SJCRH30 (cell line): ENCODE results near the gene DIP2A. TPM values are rescaled to one million over a fixed set of nuclear protein-coding genes. Genes with fewer than 3 reads are reported as not detected.
"Not testable (repeated sequence)": the region's sequence is repeated elsewhere in the genome, so short reads cannot be mapped to it uniquely, and the experiment has no call there.

Source experiments
- DNase-seq, 2 experiments: peaks; one replicate each; pipeline ENCODE4 v3.0.0-alpha.2; 2015 to 2020
- H3K27ac ChIP-seq: fragments of 250-450 bp; sonication (Bioruptor Pico); 2 replicates; pipeline ENCODE4 v1.5.1; 2020; ENCODE audit warnings: mild to moderate bottlenecking, moderate library complexity
- H3K27me3 ChIP-seq: fragments of 250-450 bp; sonication (Bioruptor Pico); 2 replicates; pipeline ENCODE4 v1.5.1; 2020; ENCODE audit warnings: mild to moderate bottlenecking, moderate library complexity
- H3K36me3 ChIP-seq: fragments of 250-450 bp; sonication (Bioruptor Pico); 2 replicates; pipeline ENCODE4 v1.5.1; 2020; ENCODE audit warnings: mild to moderate bottlenecking, moderate library complexity
- H3K4me1 ChIP-seq: fragments of 250-450 bp; sonication (Bioruptor Pico); 2 replicates; pipeline ENCODE4 v1.5.1; 2020; ENCODE audit warnings: mild to moderate bottlenecking, moderate library complexity
- H3K4me3 ChIP-seq: fragments of 250-450 bp; sonication (Bioruptor Pico); 2 replicates; pipeline ENCODE4 v1.5.1; 2020; ENCODE audit warnings: mild to moderate bottlenecking, moderate library complexity
- H3K9me3 ChIP-seq: fragments of 250-450 bp; sonication (Bioruptor Pico); replicated peaks from 2 replicates; pipeline ENCODE4 v1.5.1; 2020; ENCODE audit warnings: mild to moderate bottlenecking, moderate library complexity
- total RNA-seq: library from RNA; depleted of rRNA; stranded (reverse); fragments of >200 nt; shearing (Covaris generic); gene quantifications from 2 replicates; pipeline ENCODE4 v1.2.3, GENCODE V29; 2014

The DIP2A gene
- total RNA-seq, 1 experiment from 2014 or later = 27.0 TPM

GRCh38 chr21:46567348-46567747 is 108.7 kb downstream of the DIP2A start:
- peaks cover 20% of the 10 kb centered on the region for H3K36me3 ChIP-seq

GRCh38 chr21:46568562-46568961 is 109.9 kb downstream of the DIP2A start:
- Histone ChIP-seq H3K9me3 (no peaks in the 10 kb centered on the region), H3K27ac (no peak overlapping the region), H3K36me3 (peaks cover 23% of the 10 kb centered on the region), H3K4me3 (no peak overlapping the region), H3K27me3 (no peaks in the 10 kb centered on the region), H3K4me1 (no peaks in the 10 kb centered on the region)
- DNase-seq = no peak

More at GRCh38 chr21:46567348-46567747, 108.7 kb downstream of the DIP2A start:
- no peaks in the 10 kb centered on the region for H3K4me1 ChIP-seq
- no peak overlapping the region for H3K27ac ChIP-seq
- H3K4me3 ChIP-seq = no peak overlapping the region
- no peaks in the 10 kb centered on the region for H3K27me3 ChIP-seq
- DNase-seq = no peak
- H3K9me3 ChIP-seq = no peaks in the 10 kb centered on the region

DNA sequence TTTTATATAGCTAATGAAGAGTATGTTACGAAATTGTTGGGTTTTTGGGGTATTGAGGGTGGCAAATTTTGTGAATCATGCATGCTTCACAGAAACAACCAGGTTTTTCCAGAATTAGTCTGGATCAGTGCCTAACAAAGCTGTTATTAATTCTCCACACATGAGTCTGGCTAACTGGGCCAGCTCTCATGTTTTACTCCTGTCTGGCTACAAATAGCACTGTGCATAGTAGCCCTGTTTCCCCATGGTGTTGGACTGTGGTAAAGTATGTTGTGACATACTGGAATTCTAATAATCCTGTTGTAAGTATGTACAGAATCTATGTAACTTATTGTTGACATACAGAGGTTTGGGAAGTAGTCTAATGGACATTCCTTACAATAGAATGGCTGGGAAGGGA is 110.4 kb downstream of the DIP2A start:
- H3K27me3 ChIP-seq = no peaks in the 10 kb centered on the region
- H3K27ac ChIP-seq = no peak overlapping the region
- no peak overlapping the region for H3K4me3 ChIP-seq
- H3K4me1 ChIP-seq = no peaks in the 10 kb centered on the region
- peaks cover 20% of the 10 kb centered on the region for H3K36me3 ChIP-seq
- H3K9me3 ChIP-seq = no peaks in the 10 kb centered on the region
- no peak for DNase-seq

DNA sequence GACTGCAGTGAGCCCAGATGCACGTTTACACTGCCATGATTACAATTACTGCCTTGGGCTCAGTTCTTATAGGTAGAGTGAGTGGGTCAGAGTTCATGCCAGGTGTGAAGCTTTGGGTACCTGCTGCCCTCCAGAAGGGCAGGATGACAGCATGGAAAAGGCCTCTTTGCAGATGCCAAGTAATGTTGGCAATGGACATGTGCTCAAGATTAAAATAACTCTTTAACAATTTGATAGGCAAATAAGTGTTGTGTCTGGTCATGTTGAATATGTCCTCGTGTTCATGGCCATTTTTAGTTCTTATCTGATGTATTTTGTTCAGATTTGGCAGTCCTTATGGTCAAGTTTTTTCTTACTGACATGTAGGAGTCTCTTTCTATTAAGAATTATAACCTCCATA is 111.4 kb downstream of the DIP2A start:
- DNase-seq = no peak
- peaks cover 20% of the 10 kb centered on the region for H3K36me3 ChIP-seq
- H3K27me3 ChIP-seq = no peaks in the 10 kb centered on the region

DNA sequence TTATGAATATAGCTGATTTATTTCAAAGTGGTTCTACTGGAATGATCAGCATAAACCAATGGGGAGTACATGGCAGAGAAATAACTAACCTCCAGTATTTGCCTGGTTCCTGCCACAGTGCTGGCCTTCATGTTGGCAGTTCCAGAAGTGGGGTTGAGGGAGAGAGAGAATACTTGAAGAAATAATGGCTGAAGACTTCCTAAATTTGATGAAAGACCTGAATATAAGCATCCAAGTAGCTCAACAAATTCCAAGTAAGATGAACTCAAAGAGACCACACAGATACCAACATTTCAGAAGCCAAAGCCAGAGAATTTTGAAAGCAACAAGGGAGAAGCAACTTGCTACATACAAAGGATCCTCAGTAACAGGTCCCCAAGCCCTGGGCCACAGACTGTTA is 111.9 kb downstream of the DIP2A start:
- no peak overlapping the region for H3K27ac ChIP-seq
- DNase-seq = no peak
- no peaks in the 10 kb centered on the region for H3K9me3 ChIP-seq
- H3K36me3 ChIP-seq = peaks cover 20% of the 10 kb centered on the region
- no peaks in the 10 kb centered on the region for H3K27me3 ChIP-seq
- no peak overlapping the region for H3K4me3 ChIP-seq
- H3K4me1 ChIP-seq = no peaks in the 10 kb centered on the region

More for the DNA sequence above, 111.4 kb downstream of the DIP2A start:
- H3K9me3 ChIP-seq = no peaks in the 10 kb centered on the region
- H3K4me3 ChIP-seq = no peak overlapping the region
- no peaks in the 10 kb centered on the region for H3K4me1 ChIP-seq
- no peak overlapping the region for H3K27ac ChIP-seq

DNA sequence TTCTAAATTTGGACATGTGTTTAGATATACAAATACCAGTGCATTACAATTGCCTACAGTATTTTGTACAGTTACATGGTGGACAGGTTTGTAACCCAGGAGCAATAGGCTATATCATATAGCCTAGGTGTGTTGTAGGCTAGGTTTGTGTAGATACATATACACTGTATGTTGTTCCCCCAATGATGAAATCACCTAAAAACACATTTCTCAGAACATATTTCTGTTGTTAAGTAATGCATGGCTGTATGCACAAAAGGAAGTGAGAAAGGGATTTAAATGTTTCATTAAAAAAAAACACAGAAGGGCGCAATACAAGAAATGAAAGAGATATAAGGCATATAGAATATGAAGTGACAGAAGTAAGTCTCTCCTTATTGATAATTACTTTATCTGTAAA is 114.2 kb downstream of the DIP2A start:
- H3K27ac ChIP-seq = no peak overlapping the region
- no peaks in the 10 kb centered on the region for H3K9me3 ChIP-seq
- H3K27me3 ChIP-seq = no peaks in the 10 kb centered on the region
- peaks cover 12% of the 10 kb centered on the region for H3K36me3 ChIP-seq
- H3K4me1 ChIP-seq = no peaks in the 10 kb centered on the region
- no peak overlapping the region for H3K4me3 ChIP-seq
- no peak for DNase-seq

GRCh38 chr21:46577786-46578185 is 119.1 kb downstream of the DIP2A start:
- not testable (repeated sequence) for H3K27ac ChIP-seq, H3K27me3 ChIP-seq, H3K9me3 ChIP-seq, H3K4me1 ChIP-seq, H3K36me3 ChIP-seq, H3K4me3 ChIP-seq, DNase-seq

GRCh38 chr21:46579394-46579793 is 120.7 kb downstream of the DIP2A start:
- H3K4me1 ChIP-seq, H3K27me3 ChIP-seq, H3K36me3 ChIP-seq, H3K4me3 ChIP-seq, H3K27ac ChIP-seq, DNase-seq, H3K9me3 ChIP-seq: not testable (repeated sequence)

- no peak overlapping the region for H3K4me3 ChIP-seq
- H3K9me3 ChIP-seq = no peaks in the 10 kb centered on the region; the same call in none of the 2 replicates
- no peak overlapping the region for H3K27ac ChIP-seq
- DNase-seq = no peak
- no peaks in the 10 kb centered on the region for H3K36me3 ChIP-seq
- H3K27me3 ChIP-seq = no peaks in the 10 kb centered on the region
- peaks cover 11% of the 10 kb centered on the region; the same call in 1 of the 2 replicates for H3K4me1 ChIP-seq
Measured at GRCh38 chr21:46581780-46582307, 123.2 kb downstream of the DIP2A start.

DNA sequence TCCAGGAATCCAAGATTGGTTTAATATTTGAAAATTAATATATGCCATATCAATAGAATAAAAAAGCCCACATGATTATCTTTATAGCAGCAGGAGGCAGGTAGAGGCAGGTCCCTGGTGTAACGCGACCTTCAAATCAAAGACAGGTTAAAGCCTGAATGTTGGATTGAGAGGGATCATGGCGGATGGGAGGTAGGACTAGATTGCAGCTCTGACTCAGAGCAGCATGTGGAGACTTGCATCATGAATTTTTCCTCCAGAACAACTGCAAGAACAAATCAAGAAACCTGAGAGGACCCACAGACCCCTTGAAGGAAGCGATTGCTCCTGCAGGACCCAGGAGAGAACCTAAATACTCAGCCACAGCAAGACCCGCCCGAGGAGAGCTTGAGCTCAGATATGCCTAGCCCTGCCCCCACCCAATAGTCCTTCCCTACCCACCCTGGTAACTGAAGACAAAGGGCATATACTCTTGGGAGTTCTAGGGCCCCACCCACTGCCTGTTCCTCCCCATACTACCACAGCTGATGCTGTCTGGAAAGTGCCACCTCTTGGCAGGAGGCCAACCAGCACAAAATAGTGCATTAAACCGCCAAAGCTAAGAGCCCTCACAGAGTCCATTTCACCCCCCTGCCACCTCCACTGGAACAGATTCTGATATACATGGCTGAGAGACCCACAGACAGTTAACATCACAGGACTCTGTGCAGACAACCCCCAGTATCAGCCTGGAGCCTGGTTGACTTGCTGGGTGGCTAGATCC is 126.7 kb downstream of the DIP2A start:
- Histone ChIP-seq H3K27ac (no peak overlapping the region), H3K9me3 (peaks cover 4% of the 10 kb centered on the region), H3K4me3 (no peak overlapping the region), H3K27me3 (no peaks in the 10 kb centered on the region), H3K36me3 (no peaks in the 10 kb centered on the region), H3K4me1 (peaks cover 11% of the 10 kb centered on the region; the same call in 1 of the 2 replicates)
- peak; percentile 72 to 75 for DNase-seq

- H3K4me1 ChIP-seq = no peaks in the 10 kb centered on the region
- H3K9me3 ChIP-seq = peaks cover 3% of the 10 kb centered on the region
- no peak overlapping the region for H3K4me3 ChIP-seq
- H3K27ac ChIP-seq = no peak overlapping the region
- DNase-seq = no peak
- H3K27me3 ChIP-seq = no peaks in the 10 kb centered on the region
- H3K36me3 ChIP-seq = no peaks in the 10 kb centered on the region
Measured at GRCh38 chr21:46594276-46594675, 135.6 kb downstream of the DIP2A start.

GRCh38 chr21:46596201-46596600 is 137.5 kb downstream of the DIP2A start:
- Histone ChIP-seq H3K9me3 (no peaks in the 10 kb centered on the region; the same call in none of the 2 replicates), H3K4me1 (no peaks in the 10 kb centered on the region), H3K4me3 (no peak overlapping the region), H3K27me3 (no peaks in the 10 kb centered on the region), H3K36me3 (no peaks in the 10 kb centered on the region), H3K27ac (no peak overlapping the region)
- no peak for DNase-seq

DNA sequence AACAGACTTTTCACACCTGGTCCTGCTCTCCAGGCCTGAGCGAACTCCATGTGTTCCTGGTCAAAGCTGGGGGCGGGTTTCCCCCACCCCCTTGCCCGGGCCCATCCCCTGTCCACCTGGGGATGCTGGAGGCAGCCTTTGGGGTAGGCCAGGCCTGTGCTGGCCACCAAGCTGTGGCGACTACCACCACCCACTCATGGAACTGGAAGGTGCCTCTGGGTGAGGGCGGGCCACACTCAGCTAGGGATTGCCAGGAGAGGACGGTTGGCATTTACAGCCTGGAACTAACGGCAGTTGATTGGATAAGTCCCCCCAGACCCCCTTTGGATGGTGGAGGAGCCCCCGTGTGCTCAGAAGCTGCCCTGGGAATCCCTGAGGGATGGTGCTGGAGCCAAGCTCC is 138.3 kb downstream of the DIP2A start:
- Histone ChIP-seq H3K36me3 (no peaks in the 10 kb centered on the region), H3K9me3 (no peaks in the 10 kb centered on the region; the same call in none of the 2 replicates), H3K4me1 (no peaks in the 10 kb centered on the region), H3K4me3 (no peak overlapping the region), H3K27me3 (no peaks in the 10 kb centered on the region), H3K27ac (no peak overlapping the region)
- DNase-seq = no peak

DNA sequence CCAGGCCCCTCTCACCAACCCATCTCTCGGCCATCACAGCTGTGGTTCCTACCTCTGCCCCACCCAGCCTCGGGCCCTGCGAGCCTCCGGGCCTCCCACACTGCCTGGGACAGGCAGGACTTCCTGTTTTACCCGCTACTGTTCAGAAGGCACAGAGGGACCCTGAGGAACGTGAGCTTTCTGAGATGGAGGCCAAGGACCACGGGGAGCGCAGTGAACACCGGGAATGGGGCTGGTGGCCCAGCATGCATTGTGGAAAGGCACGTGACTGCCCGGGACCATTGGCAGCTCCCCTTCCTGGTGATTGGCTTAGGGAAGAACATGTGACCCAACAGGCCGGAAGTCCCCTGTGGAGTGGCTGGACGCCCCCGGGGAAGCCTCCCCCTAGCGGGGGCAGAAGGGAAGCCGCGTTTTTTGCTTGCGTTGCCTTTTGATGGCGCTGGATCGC is 139.2 kb downstream of the DIP2A start:
- H3K4me1 ChIP-seq = no peaks in the 10 kb centered on the region
- H3K27me3 ChIP-seq = no peaks in the 10 kb centered on the region
- no peaks in the 10 kb centered on the region for H3K36me3 ChIP-seq
- no peak for DNase-seq
- H3K9me3 ChIP-seq = no peaks in the 10 kb centered on the region; the same call in none of the 2 replicates
- no peak overlapping the region for H3K4me3 ChIP-seq
- H3K27ac ChIP-seq = no peak overlapping the region

DNA sequence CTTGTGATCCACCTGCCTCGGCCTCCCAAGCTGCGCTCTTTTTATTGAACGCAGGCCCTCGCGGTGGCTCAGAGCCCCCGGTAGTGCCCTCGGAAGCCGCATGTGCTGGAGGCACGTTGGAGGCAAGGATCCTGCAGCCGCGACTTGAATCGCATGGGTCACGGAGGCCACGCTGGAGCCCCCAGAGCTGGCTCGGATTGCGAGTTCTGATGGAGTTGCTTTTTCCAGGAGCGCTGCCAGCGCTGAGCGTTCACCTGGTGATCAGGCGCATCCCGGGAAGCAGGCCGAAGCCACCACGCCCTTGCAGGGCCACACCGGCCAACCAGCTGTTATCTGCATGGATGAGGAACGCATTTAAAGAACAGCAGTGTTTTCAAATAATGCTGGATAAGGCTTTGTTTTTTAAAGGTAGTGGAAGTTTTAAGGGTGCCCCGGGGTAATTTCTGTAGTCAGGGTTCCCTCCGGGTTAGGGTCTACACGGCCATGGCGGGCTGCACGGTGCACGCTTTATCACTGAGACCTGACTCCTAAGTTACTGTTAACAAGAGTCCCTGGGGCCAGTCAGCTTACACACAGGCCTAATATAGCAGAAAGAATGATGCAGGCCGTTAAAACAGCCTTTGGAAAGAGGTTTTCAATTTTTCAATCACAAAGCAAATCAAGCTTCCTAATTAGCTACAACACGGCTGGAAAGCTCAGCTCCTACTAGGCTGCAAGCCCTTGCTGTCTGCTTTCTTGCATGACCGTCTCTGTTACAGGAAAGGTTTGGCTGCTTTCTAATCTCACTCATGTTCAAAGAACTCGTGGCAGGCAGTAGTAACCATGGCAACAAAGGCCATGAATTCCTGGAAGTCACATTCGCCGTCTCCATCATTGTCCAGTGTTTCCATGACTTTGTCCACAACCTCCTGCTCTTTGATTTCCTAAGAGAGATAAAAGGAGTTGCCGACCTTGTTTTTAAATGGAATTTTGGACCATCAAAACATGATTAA is 140.2 kb downstream of the DIP2A start:
- Histone ChIP-seq H3K9me3 (no peaks in the 10 kb centered on the region; the same call in 1 of the 2 replicates), H3K4me3 (no peak overlapping the region), H3K27ac (no peak overlapping the region), H3K27me3 (0 out of 2 replicates have a peak, but pooled peaks cover 3% of the 10 kb centered on the region), H3K4me1 (no peaks in the 10 kb centered on the region), H3K36me3 (no peaks in the 10 kb centered on the region)
- no peak for DNase-seq
